ENCODE data around the gene ZNF518B.
A peak's percentile ranks its signal among the peaks of the same experiment; 100 is the strongest.

Gene ZNF518B

GRCh38 chr4:10457255-10457801 is at the start of gene ZNF518B:
TSS of gene ZNF518B (minus strand) at chr4:10457426. CDS start at chr4:10446328, 11,098 bp downstream.
- peak within 1 kb of the TSS; percentile 60 for H3K4me3 ChIP-seq (replicated peaks; ENCODE audit: low read depth, low read length)
- DNase-seq (ENCODE audit: extremely low read depth, insufficient read length), result peak; percentile 87
- no peak for TF ChIP-seq CTCF (IDR thresholded peaks at IDR 0.05; ENCODE audit: insufficient read depth, low read length, poor library complexity, severe bottlenecking)
- no peaks in the 10 kb centered on the region; the same call in 1 of the 2 replicates for H3K36me3 ChIP-seq (ENCODE audit: control insufficient read depth, insufficient read depth, low read length)
- no peaks in the 10 kb centered on the region for H3K27me3 ChIP-seq (replicated peaks; ENCODE audit: control insufficient read depth, insufficient read depth, low read length)

GRCh38 chr4:10506077-10506476 is 48.9 kb upstream of the ZNF518B start:
- no peaks in the 10 kb centered on the region for H3K36me3 ChIP-seq (ENCODE audit: control insufficient read depth, insufficient read depth, low read length)
- no peak for TF ChIP-seq CTCF (IDR thresholded peaks at IDR 0.05; ENCODE audit: insufficient read depth, low read length, poor library complexity, severe bottlenecking)
- DNase-seq (ENCODE audit: extremely low read depth, insufficient read length), result no peak

GRCh38 chr4:10504570-10505179 is 47.4 kb upstream of the ZNF518B start:
- Histone ChIP-seq H3K27me3 (replicated peaks; ENCODE audit: control insufficient read depth, insufficient read depth, low read length) (no peaks in the 10 kb centered on the region), H3K36me3 (ENCODE audit: control insufficient read depth, insufficient read depth, low read length) (no peaks in the 10 kb centered on the region), H3K4me3 (replicated peaks; ENCODE audit: low read depth, low read length) (no peak overlapping the region)
- TF ChIP-seq CTCF (IDR thresholded peaks at IDR 0.05; ENCODE audit: insufficient read depth, low read length, poor library complexity, severe bottlenecking), result no peak
- DNase-seq (ENCODE audit: extremely low read depth, insufficient read length), result no peak

More at GRCh38 chr4:10506077-10506476, 48.9 kb upstream of the ZNF518B start:
- no peak overlapping the region for H3K4me3 ChIP-seq (replicated peaks; ENCODE audit: low read depth, low read length)
- no peaks in the 10 kb centered on the region for H3K27me3 ChIP-seq (replicated peaks; ENCODE audit: control insufficient read depth, insufficient read depth, low read length)

GRCh38 chr4:10502717-10503116 is 45.5 kb upstream of the ZNF518B start:
- Histone ChIP-seq H3K4me3 (replicated peaks; ENCODE audit: low read depth, low read length) (no peak overlapping the region), H3K36me3 (ENCODE audit: control insufficient read depth, insufficient read depth, low read length) (no peaks in the 10 kb centered on the region), H3K27me3 (replicated peaks; ENCODE audit: control insufficient read depth, insufficient read depth, low read length) (no peaks in the 10 kb centered on the region)
- TF ChIP-seq CTCF (IDR thresholded peaks at IDR 0.05; ENCODE audit: insufficient read depth, low read length, poor library complexity, severe bottlenecking), result no peak
- DNase-seq (ENCODE audit: extremely low read depth, insufficient read length), result no peak

- no peak for TF ChIP-seq CTCF (IDR thresholded peaks at IDR 0.05; ENCODE audit: insufficient read depth, low read length, poor library complexity, severe bottlenecking)
- Histone ChIP-seq H3K36me3 (ENCODE audit: control insufficient read depth, insufficient read depth, low read length) (no peaks in the 10 kb centered on the region), H3K4me3 (replicated peaks; ENCODE audit: low read depth, low read length) (no peak overlapping the region), H3K27me3 (replicated peaks; ENCODE audit: control insufficient read depth, insufficient read depth, low read length) (no peaks in the 10 kb centered on the region)
- DNase-seq (ENCODE audit: extremely low read depth, insufficient read length), result no peak
Observed at GRCh38 chr4:10500776-10501175, 43.5 kb upstream of the ZNF518B start.
